DMS153 (cell line): ENCODE results near the gene SRPK2.
"Not testable (repeated sequence)": the region's sequence is repeated elsewhere in the genome, so short reads cannot be mapped to it uniquely, and the experiment has no call there.

Source experiments
- DNase-seq: peaks from one replicate; lab custom pipeline; 2025; lab: John Stamatoyannopoulos, UW

Gene SRPK2

GRCh38 chr7:105388356-105389087 lies at the start of gene SRPK2:
SRPK2 (minus strand) TSS chr7:105388921.
- DNase-seq: peak; percentile 47

GRCh38 chr7:105438254-105438653 lies 49.5 kb upstream of the SRPK2 start:
- DNase-seq: no peak

- DNase-seq: not testable (repeated sequence)
Measured at GRCh38 chr7:105437356-105437755, 48.6 kb upstream of the SRPK2 start.

- no peak for DNase-seq
Measured at GRCh38 chr7:105429746-105430612, 41.3 kb upstream of the SRPK2 start.

- no peak for DNase-seq
Measured at GRCh38 chr7:105426606-105427146, 38.0 kb upstream of the SRPK2 start.

GRCh38 chr7:105423987-105424386 lies 35.3 kb upstream of the SRPK2 start:
- no peak for DNase-seq

- DNase-seq: no peak
Measured at GRCh38 chr7:105413887-105414437, 25.2 kb upstream of the SRPK2 start.

GRCh38 chr7:105410774-105411173 lies 22.1 kb upstream of the SRPK2 start:
- DNase-seq: not testable (repeated sequence)

- not testable (repeated sequence) for DNase-seq
Measured at GRCh38 chr7:105409775-105410174, 21.1 kb upstream of the SRPK2 start.

- no peak for DNase-seq
Measured at GRCh38 chr7:105408791-105409410, 20.2 kb upstream of the SRPK2 start.

GRCh38 chr7:105403128-105403527 lies 14.4 kb upstream of the SRPK2 start:
- no peak for DNase-seq

- no peak for DNase-seq
Measured at GRCh38 chr7:105402221-105403095, 13.7 kb upstream of the SRPK2 start.

GRCh38 chr7:105399043-105399725 lies 10.5 kb upstream of the SRPK2 start:
- DNase-seq: no peak

- no peak for DNase-seq
Measured at GRCh38 chr7:105396566-105396965, 7.8 kb upstream of the SRPK2 start.

- DNase-seq: no peak
Measured at GRCh38 chr7:105391429-105391828, 2.7 kb upstream of the SRPK2 start.

- no peak for DNase-seq
Measured at GRCh38 chr7:105389889-105390288, 1.2 kb upstream of the SRPK2 start.

GRCh38 chr7:105389088-105389650 lies 448 bp upstream of the SRPK2 start:
- DNase-seq: peak; percentile 28

GRCh38 chr7:105387508-105388355 lies 989 bp downstream of the SRPK2 start:
- peak; percentile 44 for DNase-seq

GRCh38 chr7:105377903-105378302 lies 10.8 kb downstream of the SRPK2 start:
- DNase-seq: no peak
